ENCODE results near the gene NF2. TPM values are rescaled to one million over a fixed set of nuclear protein-coding genes. Genes with fewer than 3 reads are reported as not detected.

The NF2 gene
- total and polyA plus RNA-seq, 2 of the 8 experiments (the other 6 are each of a cell fraction or from before 2014, with no cell fraction given), result 17.6 to 53.6 TPM

- no peak overlapping the region for H4K91ac ChIP-seq (replicated peaks; ENCODE audit: insufficient read length, low read length)
- no peak overlapping the region for H3K14ac ChIP-seq (ENCODE audit: insufficient read length)
- H3K27ac ChIP-seq (ENCODE audit: low read depth, low read length), result no peak overlapping the region
- H2BK12ac ChIP-seq (ENCODE audit: low read depth, low read length), result no peak overlapping the region
- no peak overlapping the region for H2BK120ac ChIP-seq (replicated peaks; ENCODE audit: low read depth, low read length)
- no peaks in the 10 kb centered on the region for H3K79me2 ChIP-seq (ENCODE audit: control insufficient read depth in 1 of 2, insufficient read depth in 2 of 2, low read length in 2 of 2)
- peaks cover 21 to 45% (median 35%) of the 10 kb centered on the region in 4 experiments for H3K27me3 ChIP-seq (replicated peaks in 1 of 4; ENCODE audit: control insufficient read depth in 3 of 4, extremely low read depth in 1 of 4, insufficient read depth in 3 of 4, low read length in 3 of 4)
- H3K4me1 ChIP-seq (replicated peaks in 1 of 4; ENCODE audit: control insufficient read depth in 3 of 4, insufficient read depth in 4 of 4, low read length in 3 of 4), result peaks cover 0 to 14% (median 4%) of the 10 kb centered on the region in 4 experiments; a peak in 6 of 7 replicates
- H3K23me2 ChIP-seq (ENCODE audit: low read depth, low read length), result peaks cover 5% of the 10 kb centered on the region; the same call in 1 of the 2 replicates
- H3K79me1 ChIP-seq (ENCODE audit: low read depth, low read length), result no peaks in the 10 kb centered on the region; the same call in 1 of the 2 replicates
- H3K4me2 ChIP-seq (ENCODE audit: insufficient read depth in 1 of 2, low read depth in 2 of 2, low read length in 2 of 2), result peak overlapping the region; percentile 59 to 84
- ChIA-PET POLR2A (ENCODE audit: partially characterized antibody) (no interaction called here), CTCF (ENCODE audit: partially characterized antibody) (interaction anchor here (0.7 to 1.5 kb wide), 3 partner anchors 16 to 29 kb away, joined by 3 read pairs; no protein-coding TSS in a partner anchor)
- H2AFZ ChIP-seq (ENCODE audit: low read length), result no peak overlapping the region
- no peak overlapping the region for H3K56ac ChIP-seq (replicated peaks; ENCODE audit: insufficient read length, low read depth, low read length)
- H2BK5ac ChIP-seq (ENCODE audit: low read depth, low read length), result no peak overlapping the region
- peaks cover 3 to 4% of the 10 kb centered on the region in 2 experiments for H4K20me1 ChIP-seq (replicated peaks in 1 of 2; ENCODE audit: control insufficient read depth in 1 of 2, insufficient read depth in 2 of 2, low read length in 2 of 2)
- no peak for DNase-seq (ENCODE audit: low read depth in 1 of 2, low spot score in 2 of 2)
- no peaks in the 10 kb centered on the region for H3K36me3 ChIP-seq (ENCODE audit: control insufficient read depth in 2 of 4, insufficient read depth in 4 of 4, low read length in 3 of 4)
- TF ChIP-seq GABPA (IDR thresholded peaks at IDR 0.05; ENCODE audit: borderline replicate concordance, insufficient read depth, low read length), result 0 out of 2 replicates have a peak, but pooled peaks have one; percentile 16
- TF ChIP-seq EZH2 (IDR thresholded peaks at IDR 0.05; ENCODE audit: low read depth, low read length, severe bottlenecking), result peak; percentile 83
- no peak for TF ChIP-seq RXRA (IDR thresholded peaks at IDR 0.05; ENCODE audit: insufficient read depth, low read depth, low read length)
- TF ChIP-seq SUZ12 (IDR thresholded peaks at IDR 0.05; ENCODE audit: low read length), result peak; percentile 73
- no peak overlapping the region for H3K9ac ChIP-seq (replicated peaks in 1 of 4; ENCODE audit: extremely low read depth in 1 of 4, low read depth in 3 of 4, low read length in 3 of 4)
- H3K23ac ChIP-seq (ENCODE audit: insufficient read length), result no peak overlapping the region
- H3K18ac ChIP-seq (ENCODE audit: extremely low read depth, low read length), result no peak overlapping the region; the same call in 1 of the 2 replicates
- 15% methylated on average over 32 of the region's 53 CpGs; no CpG with 5 or more reads in 1 of the 2 experiments for WGBS, 2 experiments (ENCODE audit: extremely low coverage in 1 of 2, insufficient coverage in 1 of 2, insufficient read length in 1 of 2, insufficient replicate concordance in 2 of 2, low coverage in 1 of 2, low lambda C conversion rate in 2 of 2, missing lambda C conversion rate in 1 of 2)
- no peak overlapping the region for H4K5ac ChIP-seq (ENCODE audit: insufficient read length, low read depth, low read length)
- peak overlapping the region; percentile 5 to 58 (median 16); a peak in 6 of 8 replicates for H3K4me3 ChIP-seq (ENCODE audit: extremely low read depth in 1 of 4, insufficient read depth in 2 of 4, low read depth in 3 of 4, low read length in 4 of 4)
- no peaks in the 10 kb centered on the region for H3K9me3 ChIP-seq (ENCODE audit: insufficient read depth in 2 of 2, low read depth in 1 of 2, low read length in 1 of 2)
- no peak for FAIRE-seq
- H2BK20ac ChIP-seq (ENCODE audit: low read length), result no peak overlapping the region
- H3K4ac ChIP-seq (replicated peaks; ENCODE audit: insufficient read length, low read depth, low read length), result no peak overlapping the region
- H2BK15ac ChIP-seq (ENCODE audit: low read length), result no peak overlapping the region
- H4K8ac ChIP-seq (ENCODE audit: extremely low read depth, insufficient read depth, low read length), result peak overlapping the region; percentile 19; the same call in 1 of the 2 replicates
- H2AK5ac ChIP-seq (ENCODE audit: low read depth, low read length), result no peak overlapping the region
These were observed 117.4 kb downstream of the NF2 start for GRCh38 chr22:29720811-29721323.
